Ascending aorta (tissue), 2 donors: ENCODE results near the gene ZNF652. TPM values are rescaled to one million over a fixed set of nuclear protein-coding genes. Genes with fewer than 3 reads are reported as not detected.
A peak's percentile ranks its signal among the peaks of the same experiment; 100 is the strongest.

ENCODE experiments used
- DNase-seq, 2 donors: peaks; one replicate each; pipeline ENCODE4 v3.0.0-alpha.2; 2019; ENCODE audit warnings: low spot score in 2 of 2
- H3K27ac ChIP-seq, 2 donors: fragments of 200-600 bp; sonication (generic); one replicate each; pipeline ENCODE4 v1.5.1; 2016 to 2017; ENCODE audit warnings: mild to moderate bottlenecking in 1 of 2
- H3K27me3 ChIP-seq: fragments of 200-600 bp; sonication (generic); one replicate; pipeline ENCODE4 v1.5.1; 2017
- H3K36me3 ChIP-seq, 2 donors: fragments of 200-600 bp; sonication (generic); one replicate each; pipeline ENCODE4 v1.5.1; 2016
- H3K4me1 ChIP-seq, 2 donors: fragments of 200-600 bp; sonication (generic); one replicate each; pipeline ENCODE4 v1.5.1; 2016 to 2017; ENCODE audit warnings: mild to moderate bottlenecking in 1 of 2
- H3K4me3 ChIP-seq, 2 donors: fragments of 200-600 bp; sonication (generic); one replicate each; pipeline ENCODE4 v1.5.1; 2016 to 2017; ENCODE audit warnings: mild to moderate bottlenecking in 1 of 2
- H3K9me3 ChIP-seq, 2 donors: fragments of 200-600 bp; sonication (generic); one replicate each; pipeline ENCODE4 v1.5.1; 2016
- intact Hi-C: fragments of 100-400 bp; cut with DNase I; formaldehyde crosslinking; loops from one replicate; pipeline ENCODE4 v1.15.1; 2023
- total RNA-seq: library from RNA; depleted of rRNA; stranded (reverse); fragments of >200 nt; gene quantifications from one replicate; pipeline ENCODE4 v1.1.0, GENCODE V29; 2016
- TF ChIP-seq, protein P1 (sequence below), 3 experiments: fragments of 200-600 bp in 2 of 3; fragments of 450-650 bp in 1 of 3; sonication (generic) in 2 of 3; IDR thresholded peaks; one replicate each; pipeline ENCODE4 v1.5.1; 2016 to 2019; ENCODE audit warnings: antibody characterized with exemption in 3 of 3, mild to moderate bottlenecking in 1 of 3, moderate library complexity in 1 of 3

The ZNF652 gene
- total RNA-seq, result 13.5 TPM

GRCh38 chr17:49361902-49362722 is at the start of gene ZNF652:
Gene ZNF652, minus strand, starts transcription at chr17:49362250. Its CDS starts 44,525 bp downstream, at chr17:49317725.
- H3K27me3 ChIP-seq, result no peaks in the 10 kb centered on the region
- H3K27ac ChIP-seq, result peak within 1 kb of the TSS; percentile 86 to 98
- peaks cover 3% of the 10 kb centered on the region in 2 donors for H3K4me1 ChIP-seq
- no peaks in the 10 kb centered on the region for H3K36me3 ChIP-seq
- intact Hi-C loops, result loop anchor here (2.0 kb wide), 2 partner anchors 33 to 45 kb away; no protein-coding TSS in a partner anchor
- peak within 1 kb of the TSS; percentile 77 to 100 for H3K4me3 ChIP-seq
- no peaks in the 10 kb centered on the region for H3K9me3 ChIP-seq
- DNase-seq, result peak; percentile 69 to 92
- TF ChIP-seq, protein P1, sequence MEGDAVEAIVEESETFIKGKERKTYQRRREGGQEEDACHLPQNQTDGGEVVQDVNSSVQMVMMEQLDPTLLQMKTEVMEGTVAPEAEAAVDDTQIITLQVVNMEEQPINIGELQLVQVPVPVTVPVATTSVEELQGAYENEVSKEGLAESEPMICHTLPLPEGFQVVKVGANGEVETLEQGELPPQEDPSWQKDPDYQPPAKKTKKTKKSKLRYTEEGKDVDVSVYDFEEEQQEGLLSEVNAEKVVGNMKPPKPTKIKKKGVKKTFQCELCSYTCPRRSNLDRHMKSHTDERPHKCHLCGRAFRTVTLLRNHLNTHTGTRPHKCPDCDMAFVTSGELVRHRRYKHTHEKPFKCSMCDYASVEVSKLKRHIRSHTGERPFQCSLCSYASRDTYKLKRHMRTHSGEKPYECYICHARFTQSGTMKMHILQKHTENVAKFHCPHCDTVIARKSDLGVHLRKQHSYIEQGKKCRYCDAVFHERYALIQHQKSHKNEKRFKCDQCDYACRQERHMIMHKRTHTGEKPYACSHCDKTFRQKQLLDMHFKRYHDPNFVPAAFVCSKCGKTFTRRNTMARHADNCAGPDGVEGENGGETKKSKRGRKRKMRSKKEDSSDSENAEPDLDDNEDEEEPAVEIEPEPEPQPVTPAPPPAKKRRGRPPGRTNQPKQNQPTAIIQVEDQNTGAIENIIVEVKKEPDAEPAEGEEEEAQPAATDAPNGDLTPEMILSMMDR (IDR thresholded peaks at IDR 0.05), result no peak

GRCh38 chr17:49409066-49409465 is 47.0 kb upstream of the ZNF652 start:
- intact Hi-C loops, result no loop called here
- no peak overlapping the region for H3K4me3 ChIP-seq
- DNase-seq, result no peak
- H3K27ac ChIP-seq, result no peak overlapping the region
- no peaks in the 10 kb centered on the region for H3K27me3 ChIP-seq
- TF ChIP-seq, protein P1 (IDR thresholded peaks at IDR 0.05), result no peak
- no peaks in the 10 kb centered on the region for H3K9me3 ChIP-seq
- H3K4me1 ChIP-seq, result peaks cover 4% of the 10 kb centered on the region in 2 donors
- peaks cover 72 to 88% of the 10 kb centered on the region in 2 donors for H3K36me3 ChIP-seq

- TF ChIP-seq, protein P1 (IDR thresholded peaks at IDR 0.05), result peak; percentile 31 to 58 (median 47)
- intact Hi-C loops, result no loop called here
- H3K4me3 ChIP-seq, result no peak overlapping the region
- no peak for DNase-seq
- H3K36me3 ChIP-seq, result peaks cover 74 to 93% of the 10 kb centered on the region in 2 donors
- H3K27ac ChIP-seq, result no peak overlapping the region
- no peaks in the 10 kb centered on the region for H3K9me3 ChIP-seq
- H3K27me3 ChIP-seq, result no peaks in the 10 kb centered on the region
- no peaks in the 10 kb centered on the region for H3K4me1 ChIP-seq
These were observed 46.0 kb upstream of the ZNF652 start for GRCh38 chr17:49407981-49408501.

GRCh38 chr17:49407086-49407485 is 45.0 kb upstream of the ZNF652 start:
- Histone ChIP-seq H3K4me3 (no peak overlapping the region), H3K36me3 (peaks cover 75 to 89% of the 10 kb centered on the region in 2 donors), H3K27me3 (no peaks in the 10 kb centered on the region), H3K9me3 (no peaks in the 10 kb centered on the region), H3K27ac (no peak overlapping the region), H3K4me1 (no peaks in the 10 kb centered on the region)
- no peak for DNase-seq
- TF ChIP-seq, protein P1 (IDR thresholded peaks at IDR 0.05), result no peak
- intact Hi-C loops, result no loop called here

DNA sequence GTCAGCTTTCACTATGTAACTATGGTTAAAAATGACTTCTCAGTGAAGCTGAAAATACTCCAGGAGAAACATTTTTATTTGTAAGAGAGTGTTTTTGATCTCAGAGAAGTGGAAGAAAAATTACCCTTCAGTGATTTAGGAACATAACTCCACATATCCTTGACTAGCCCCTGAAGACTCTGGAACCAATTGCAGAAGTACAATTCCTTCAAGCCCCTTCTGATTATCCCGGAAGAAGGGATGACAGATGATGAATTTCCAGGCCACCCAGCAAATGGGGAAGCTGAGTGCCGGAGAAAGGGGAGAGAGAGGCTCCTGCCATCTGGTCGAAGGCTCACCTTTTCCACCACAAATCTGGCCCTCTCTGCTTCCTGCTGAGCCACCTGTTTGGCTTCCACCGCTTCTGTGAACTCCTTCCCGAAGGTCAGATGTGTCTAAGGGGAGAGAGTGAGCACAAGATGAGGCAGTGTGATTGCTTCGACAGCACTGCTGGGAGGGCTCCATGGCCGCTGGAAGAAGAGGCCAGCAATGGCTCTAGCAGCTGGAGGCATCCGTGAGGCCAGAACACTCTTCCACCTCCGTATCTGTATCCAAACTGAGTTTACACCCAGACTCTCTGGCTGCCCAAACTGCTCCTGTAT is 44.5 kb upstream of the ZNF652 start:
- TF ChIP-seq, protein P1 (IDR thresholded peaks at IDR 0.05), result no peak
- intact Hi-C loops, result no loop called here
- Histone ChIP-seq H3K4me1 (no peaks in the 10 kb centered on the region), H3K9me3 (no peaks in the 10 kb centered on the region), H3K27ac (no peak overlapping the region), H3K27me3 (no peaks in the 10 kb centered on the region), H3K4me3 (no peak overlapping the region), H3K36me3 (peaks cover 70 to 84% of the 10 kb centered on the region in 2 donors)
- DNase-seq, result no peak
